ENCODE data around the gene TTC5.
"Not testable (repeated sequence)": the region's sequence is repeated elsewhere in the genome, so short reads cannot be mapped to it uniquely, and the experiment has no call there.

Gene TTC5, protein sequence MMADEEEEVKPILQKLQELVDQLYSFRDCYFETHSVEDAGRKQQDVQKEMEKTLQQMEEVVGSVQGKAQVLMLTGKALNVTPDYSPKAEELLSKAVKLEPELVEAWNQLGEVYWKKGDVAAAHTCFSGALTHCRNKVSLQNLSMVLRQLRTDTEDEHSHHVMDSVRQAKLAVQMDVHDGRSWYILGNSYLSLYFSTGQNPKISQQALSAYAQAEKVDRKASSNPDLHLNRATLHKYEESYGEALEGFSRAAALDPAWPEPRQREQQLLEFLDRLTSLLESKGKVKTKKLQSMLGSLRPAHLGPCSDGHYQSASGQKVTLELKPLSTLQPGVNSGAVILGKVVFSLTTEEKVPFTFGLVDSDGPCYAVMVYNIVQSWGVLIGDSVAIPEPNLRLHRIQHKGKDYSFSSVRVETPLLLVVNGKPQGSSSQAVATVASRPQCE

DNA sequence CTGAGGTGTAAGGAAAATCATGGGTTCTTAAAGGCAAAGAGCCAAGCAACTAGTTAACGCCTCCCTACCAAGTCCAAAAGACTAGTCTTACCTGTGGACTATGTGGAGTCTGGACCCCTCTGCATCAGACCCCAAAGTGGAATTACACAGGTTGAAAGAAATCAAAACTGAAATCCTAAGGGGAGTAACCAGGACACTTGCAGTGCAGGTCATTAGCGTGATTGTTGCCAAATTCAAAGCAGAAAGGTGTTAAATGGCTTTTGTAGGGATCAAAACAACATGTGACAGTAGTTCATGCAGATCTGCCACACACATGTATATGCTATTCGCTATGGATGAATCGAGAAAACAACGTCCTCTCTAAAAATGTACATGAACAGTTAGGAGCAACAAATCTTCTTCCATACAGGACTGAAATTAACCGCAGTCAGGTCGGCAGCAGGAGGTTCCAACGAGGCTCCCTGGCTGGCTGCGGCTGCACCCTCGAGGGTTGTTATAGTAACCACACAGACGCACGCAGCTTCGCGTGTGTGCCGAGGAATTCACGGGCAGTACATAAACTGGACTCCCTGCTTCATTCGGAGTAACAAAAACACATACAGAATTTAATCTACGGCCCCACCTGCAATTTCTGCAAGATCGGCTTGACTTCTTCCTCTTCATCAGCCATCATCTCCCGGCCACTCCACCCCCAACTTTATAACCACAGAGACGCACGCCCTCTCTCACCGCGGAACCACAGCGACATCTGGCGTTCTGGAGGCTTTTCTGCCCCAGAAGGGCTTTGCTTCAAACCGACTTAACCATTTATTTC lies at the start of gene TTC5:
Gene TTC5 (minus strand): TSS at position 687 of the 814 bp plus-strand sequence. CDS start 14 bp downstream, at position 673.
- peak; percentile 82 for DNase-seq

DNA sequence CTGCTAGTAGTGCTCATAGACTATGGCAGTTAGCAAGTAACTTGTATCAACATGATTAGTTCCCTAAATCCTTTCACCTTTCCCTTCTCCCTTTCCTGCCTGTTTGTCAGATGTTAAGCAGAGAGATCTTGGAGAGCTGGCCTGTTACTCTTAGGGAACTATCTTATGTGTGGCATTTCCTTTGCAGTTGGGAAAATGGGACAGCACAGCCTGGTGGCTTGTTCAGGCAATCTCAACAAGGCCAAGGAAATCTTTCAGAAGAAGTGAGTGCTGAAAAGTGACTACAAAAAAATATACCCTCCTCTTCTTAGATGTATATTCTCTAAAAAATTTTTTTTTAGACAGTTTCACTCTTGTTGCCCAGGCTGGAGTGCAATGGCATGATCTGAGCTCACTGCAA lies 45.1 kb upstream of the TTC5 start:
- no peak for DNase-seq

DNA sequence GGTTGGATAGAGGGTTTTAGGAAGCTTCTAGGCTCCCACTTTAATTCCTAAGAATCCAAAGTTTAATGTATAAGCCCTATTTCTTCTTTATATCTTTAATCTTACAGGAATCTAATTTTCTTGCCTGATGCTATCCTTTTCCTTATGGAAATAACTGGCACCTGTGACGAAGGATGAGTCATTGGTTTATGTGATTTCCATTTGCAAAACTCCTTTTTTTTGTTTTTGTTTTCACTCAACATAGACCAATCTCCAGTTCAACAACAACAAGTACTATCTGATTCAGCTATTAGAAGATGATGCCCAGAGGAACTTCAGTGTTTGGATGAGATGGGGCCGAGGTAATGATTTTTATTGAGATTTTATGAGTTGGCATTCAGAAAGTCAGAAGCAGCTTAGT lies 44.5 kb upstream of the TTC5 start:
- DNase-seq = no peak

DNA sequence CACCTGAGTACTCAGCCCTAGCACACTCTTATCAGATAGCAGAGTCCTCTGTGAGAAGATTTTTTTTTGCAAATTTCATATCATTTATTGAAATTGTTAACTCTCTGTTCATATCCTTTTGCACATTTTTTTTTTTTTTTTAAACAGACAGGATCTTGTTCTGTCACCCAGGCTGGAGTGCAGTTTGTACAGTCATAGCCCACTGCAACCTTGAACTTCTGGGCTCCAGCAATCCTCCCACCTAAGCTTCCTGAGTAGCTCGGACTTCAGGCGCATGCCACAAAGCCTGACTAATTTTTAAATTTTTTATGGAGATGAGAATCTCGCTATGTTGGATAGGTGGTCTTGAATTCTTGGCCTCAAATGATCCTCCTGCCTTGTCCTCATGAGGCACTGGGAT lies 42.0 kb upstream of the TTC5 start:
- no peak for DNase-seq

DNA sequence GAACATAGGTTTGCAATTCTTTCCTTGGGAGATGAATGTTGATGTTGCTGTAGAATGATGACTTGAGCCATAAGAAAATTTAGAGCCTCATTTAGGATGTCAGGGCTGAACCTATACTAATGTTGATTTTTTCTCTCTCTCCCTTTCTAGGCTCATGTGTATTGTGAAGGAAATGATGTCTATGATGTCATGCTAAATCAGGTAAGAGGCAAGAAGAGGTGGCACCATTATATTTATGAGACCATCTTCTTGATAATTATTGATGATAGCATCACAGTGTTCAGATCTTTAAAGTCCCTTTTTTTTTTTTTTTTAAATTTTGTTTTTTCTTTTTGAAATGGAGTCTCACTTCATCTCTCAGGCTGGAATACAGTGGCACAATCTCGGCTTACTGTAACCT lies 41.0 kb upstream of the TTC5 start:
- DNase-seq = no peak

DNA sequence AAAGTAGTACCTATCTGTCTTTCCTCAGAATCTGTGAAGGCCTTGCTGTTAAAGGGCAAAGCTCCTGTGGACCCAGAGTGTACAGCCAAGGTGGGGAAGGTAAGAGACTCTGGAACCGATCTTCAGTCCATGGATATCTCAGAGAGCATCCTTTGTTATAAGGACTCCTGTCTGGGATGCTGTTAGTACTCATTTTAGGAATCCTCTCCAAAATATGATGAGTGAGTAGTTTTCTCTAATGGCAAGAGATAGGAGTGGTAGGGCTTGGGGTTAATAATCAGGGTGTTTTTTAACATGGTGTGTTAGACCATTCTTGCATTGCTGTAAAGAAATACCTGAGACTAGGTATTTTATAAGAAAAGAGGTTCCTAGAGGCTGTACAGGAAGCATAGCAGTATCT lies 39.6 kb upstream of the TTC5 start:
- DNase-seq = no peak

DNA sequence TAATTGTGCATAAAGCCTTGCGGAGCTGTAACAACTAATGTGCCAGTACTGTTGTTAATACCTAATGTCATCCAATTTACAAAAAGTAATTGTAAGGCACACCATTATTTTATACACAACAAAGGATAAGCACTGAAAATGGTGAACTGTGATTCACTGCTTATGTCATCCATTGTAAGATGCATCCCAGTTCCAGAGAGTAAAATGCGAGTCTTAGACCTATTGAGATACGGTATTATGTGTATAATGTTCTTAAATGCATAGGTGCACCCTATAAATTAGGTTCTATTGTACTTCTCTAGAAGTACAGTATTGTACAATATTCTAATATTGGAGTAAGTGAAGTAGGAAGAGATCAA lies 38.1 kb upstream of the TTC5 start:
- DNase-seq = peak; percentile 65

DNA sequence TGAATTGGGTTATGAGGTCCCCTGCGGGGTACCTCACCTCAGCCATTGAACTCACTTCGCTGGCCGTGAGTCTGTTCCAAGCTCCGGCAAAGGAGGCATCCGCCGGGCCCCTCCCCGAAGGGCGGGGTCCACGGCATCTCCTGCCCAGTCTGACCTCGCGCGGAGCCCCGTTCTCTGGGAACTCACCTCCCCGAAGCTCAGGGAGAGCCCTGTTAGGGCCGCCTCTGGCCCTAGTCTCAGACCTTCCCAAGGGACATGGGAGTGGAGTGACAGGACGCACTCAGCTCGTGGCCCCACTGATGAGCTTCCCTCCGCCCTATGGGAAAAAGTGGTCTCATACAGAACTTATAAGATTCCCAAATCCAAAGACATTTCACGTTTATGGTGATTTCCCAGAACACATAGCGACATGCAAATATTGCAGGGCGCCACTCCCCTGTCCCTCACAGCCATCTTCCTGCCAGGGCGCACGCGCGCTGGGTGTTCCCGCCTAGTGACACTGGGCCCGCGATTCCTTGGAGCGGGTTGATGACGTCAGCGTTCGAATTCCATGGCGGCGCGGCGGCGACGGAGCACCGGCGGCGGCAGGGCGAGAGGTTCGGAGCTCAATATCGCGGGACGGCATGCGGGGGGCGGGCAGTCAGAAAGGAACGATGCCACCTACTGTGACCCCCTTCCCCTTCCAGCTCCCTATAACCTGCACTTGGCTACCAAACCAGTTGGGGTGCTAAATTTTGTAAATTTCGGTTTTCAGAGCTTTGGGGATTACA lies 37.5 kb upstream of the TTC5 start, which contains the start of gene PARP2:
Gene PARP2 (plus strand): TSS at position 544 of the 770 bp plus-strand sequence. CDS start 7 bp downstream, at position 551.
- peak; percentile 98 for DNase-seq

DNA sequence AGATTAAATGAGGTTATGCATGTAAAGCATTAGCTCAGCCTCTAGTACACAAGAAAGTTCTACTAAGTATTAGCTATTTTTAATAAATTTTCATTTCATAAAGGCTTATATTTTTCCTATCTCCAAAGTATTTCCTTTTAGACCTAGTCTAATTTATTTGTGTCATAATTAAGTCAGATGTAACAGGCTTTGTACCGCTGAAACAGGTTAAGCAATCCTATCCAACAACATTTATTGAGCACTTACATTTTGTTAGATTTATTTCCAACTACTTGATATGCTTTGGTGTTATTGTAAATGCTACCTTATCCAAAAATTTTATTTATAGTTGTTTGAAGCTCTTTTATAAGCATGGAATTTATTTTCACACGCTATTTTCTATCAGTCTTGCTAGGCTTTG lies 35.9 kb upstream of the TTC5 start:
- DNase-seq = no peak

DNA sequence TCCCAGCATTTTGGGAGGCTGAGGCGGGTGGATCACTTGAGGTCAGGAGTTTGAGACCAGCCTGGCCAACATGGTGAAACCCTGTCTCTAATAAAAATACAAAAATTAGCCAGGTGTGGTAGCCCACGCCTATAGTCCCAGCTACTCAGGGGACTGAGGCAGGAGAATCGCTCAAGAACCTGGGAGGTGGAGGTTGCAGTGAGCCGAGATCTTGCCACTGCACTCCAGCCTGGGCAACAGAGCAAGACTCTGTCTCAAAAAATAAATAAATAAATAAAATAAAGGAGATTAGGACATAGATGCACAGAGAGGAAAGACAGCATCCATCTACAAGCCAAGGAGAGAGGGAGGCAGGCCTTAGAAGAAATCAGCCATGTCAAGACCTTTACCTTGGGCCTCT lies 35.3 kb upstream of the TTC5 start:
- DNase-seq = not testable (repeated sequence)

DNA sequence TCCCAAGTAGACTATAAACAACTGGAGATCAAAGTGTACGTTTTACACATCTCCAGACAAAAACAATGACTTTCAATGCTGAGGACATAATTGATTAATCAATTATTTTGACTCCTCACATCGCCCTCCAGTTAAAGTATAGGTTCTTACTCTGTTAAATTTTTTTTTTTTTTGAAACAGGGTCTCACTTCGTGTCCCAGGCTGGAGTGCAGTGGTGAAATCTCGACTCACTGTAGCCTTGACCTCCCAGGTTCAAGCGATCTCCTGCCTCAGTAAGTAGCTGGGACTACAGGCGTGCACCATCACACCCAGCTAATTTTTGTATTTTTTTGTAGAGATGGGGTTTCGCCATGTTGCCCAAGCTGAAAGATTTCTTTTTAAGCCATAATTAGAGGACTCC lies 28.3 kb upstream of the TTC5 start:
- no peak for DNase-seq

DNA sequence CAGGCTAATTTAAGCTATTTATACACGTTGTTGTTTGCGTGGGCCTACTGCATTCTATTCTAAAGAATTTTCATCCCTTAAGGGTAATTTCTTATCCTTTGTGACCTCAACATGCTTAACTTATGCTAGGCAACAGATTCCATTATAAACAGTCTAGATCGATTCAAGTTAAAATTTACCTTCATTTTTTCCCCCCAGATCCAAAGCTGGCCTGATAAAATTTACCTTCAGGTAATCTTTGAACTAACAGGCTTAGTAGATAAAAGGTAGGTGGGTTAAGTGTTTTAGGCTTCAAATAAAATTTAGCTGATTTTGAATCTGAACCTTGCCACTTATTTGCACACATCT lies 27.7 kb upstream of the TTC5 start:
- DNase-seq = no peak

DNA sequence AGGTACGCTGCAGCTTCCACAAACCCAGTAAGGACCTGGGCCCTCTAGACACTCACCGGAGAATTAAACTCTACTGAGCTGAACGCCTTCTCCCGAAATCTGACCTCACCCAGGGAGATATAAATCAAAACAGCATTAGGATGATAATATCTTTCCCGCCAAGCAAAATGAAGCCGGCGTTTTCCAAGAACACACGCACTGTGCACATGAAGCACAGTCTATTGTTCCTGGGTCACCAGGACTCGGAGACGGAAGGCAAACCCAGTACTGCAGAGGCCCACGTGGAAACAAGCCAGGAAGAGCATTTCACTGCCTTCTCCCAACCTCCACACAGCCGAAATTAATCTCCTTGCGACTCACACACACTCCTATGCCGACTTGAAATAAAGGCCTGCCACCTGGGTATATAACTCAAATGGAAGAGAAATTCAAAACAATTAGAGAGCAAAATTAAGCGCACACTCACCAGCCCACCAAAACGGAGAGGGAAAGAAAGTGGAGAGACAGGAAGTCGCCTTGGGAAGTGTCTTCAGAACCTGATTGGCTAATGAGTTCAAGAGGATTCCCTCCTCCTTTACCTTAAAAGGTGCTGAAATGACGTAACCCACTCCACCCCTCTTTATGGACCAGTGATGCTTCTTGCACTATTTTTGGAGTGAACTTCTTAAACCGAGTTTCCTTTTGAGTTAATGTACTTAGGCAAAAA lies 27.2 kb upstream of the TTC5 start, which contains the start of gene CCNB1IP1:
Gene CCNB1IP1 (minus strand): TSS at position 492 of the 706 bp plus-strand sequence. CDS start 16,756 bp downstream, outside the sequence.
- peak; percentile 90 for DNase-seq

DNA sequence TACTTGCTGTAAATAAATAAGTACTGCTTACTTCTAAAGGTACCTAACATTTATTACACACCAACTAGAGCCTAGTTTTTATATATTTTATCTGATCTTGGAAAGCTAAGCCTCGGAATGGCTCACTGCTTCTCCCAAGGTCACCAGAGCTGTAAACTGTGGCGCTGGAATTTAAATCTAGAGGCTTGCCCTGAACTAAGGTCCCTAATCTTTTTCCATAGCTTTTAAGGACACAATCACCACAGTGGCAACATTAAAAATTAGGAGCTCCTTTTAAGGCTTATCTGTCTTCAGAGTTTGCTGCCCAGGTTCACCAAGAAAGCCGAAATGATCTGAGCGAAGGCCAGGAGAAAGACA lies 26.7 kb upstream of the TTC5 start:
- no peak for DNase-seq

DNA sequence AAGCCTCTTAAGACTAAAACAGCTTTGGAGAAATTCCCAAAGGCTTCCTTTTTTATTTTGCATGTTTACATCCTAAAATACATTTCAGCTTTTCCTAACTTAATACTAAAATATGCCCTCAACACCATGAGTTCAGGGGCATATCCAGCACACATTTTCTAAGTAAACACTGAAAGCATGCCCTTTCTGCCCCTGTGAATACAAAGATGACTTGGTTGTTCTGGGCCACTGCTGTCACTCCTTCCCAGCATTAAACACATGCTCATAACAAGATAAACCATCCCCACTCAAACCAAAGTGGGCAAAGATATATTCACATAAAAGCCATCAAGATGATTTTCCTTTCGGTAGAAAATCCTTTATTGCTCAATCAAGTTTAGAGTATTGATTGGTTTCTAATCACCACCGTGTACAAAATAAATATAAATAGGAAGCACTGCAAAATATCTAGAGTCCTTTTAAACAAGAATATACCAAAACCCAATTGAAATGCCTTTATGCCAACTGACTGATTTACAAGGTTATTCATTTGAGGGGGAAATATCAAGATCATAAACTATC lies 25.4 kb upstream of the TTC5 start:
- DNase-seq = no peak

DNA sequence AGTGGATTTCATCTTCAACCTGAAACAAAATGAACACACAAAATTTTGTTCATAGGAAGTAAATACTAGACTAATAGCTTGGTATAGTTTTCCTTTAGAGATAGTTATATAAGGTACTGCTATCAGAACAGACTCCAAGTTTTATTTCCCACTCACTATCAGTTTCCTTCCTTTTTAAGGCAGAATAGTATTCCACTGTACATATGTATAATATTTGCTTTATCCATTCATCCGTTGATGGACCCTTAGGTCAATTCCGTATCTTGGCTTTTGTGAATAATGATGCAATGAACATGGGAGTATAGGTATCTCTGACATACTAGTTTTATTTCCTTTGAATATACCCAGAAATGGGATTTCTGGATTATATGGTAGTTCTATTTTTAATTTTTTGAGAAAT lies 23.6 kb upstream of the TTC5 start:
- DNase-seq = no peak

DNA sequence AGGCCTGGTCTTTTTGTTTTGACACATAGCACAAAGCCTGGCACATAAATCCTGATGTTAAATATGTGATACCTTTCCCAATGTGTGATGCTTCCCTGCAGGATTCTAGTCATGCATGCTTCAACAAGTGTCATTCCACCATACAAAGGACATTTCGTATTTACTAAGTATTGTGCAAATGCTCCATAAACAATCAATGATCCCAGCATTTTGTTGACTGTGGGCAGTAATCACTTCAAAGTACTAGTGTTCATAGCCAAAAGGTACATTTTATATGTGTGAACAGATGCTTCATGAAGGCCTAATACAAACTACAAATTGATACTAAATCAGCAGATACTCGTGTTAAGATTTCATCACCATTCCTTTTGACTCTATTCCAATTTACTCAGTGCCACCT lies 23.0 kb upstream of the TTC5 start:
- DNase-seq = no peak

DNA sequence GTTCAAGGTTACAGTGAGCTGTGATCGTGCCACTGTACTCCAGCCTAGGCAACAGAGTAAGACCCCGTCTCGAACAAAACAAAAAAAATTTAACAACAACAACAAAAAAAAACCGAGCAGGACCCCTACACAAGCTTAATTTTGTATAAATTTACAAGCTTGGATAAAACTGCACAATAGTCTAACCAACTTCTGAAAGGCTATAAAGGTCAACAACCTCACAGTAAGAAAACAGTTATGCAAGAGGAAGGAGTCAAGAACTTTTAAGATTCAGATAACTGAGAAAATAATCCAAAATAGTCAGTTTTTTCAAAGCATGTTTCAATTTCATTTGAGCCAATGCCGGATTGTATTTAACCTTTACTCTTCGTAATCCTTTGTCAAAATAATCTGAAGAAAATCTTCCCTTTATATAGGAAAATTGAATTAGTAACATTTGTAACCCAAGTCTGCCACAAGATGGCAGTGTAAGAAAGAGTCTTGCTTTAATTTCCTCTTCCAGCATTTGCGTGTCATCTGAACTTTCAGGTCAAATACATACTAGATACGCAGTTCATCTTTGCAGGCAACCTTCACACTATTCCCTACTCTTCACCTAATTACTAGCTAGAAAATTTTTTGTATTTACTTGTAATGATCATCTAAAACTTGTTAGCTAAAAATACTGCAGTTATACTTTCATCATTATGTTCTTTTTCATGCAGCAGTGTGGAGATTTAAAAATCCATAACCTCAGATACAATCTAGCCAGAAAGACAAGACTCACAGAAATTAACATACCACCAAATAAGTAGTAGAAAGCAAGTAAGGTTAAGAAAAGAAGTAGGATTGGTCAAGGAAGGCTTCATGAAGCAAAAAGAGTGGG lies 21.5 kb upstream of the TTC5 start:
- DNase-seq = peak; percentile 55

DNA sequence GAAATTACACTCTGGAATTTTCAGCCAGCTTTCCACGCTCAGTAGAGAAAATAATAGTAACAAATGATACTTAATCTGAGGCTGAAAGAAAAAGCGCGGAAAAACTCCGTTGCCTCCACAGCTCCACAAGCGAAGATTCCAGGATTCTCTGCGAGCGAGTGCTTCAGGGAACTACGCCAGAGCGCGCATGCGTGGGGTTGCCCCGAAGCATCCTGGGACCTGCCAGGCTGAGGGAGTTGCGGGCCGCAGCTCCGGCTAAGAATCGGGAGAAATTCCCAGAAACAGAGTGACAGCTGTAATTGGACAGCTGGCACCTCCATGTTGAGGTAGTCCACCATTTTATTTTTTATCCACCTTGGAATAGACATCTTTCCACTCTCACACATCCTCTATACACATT lies 12.0 kb upstream of the TTC5 start:
- DNase-seq = no peak

DNA sequence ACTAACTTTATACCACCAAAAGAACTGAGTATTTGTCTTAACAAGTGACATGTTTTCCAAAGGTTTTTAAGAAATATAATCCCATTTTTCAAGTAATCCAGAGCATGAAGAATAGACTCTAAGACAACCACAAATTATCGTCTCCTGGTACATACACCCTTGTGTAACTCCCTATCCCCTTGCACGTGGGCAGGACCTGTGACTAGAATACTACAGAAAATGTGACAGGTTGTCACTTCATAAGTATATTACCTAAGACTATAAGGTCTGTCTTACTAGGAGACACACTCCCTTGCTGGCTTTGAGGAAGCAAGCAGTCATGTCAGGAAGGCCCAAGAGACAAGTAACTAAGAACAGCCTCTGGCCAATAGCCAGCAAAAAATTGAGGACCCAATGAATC lies 8.3 kb upstream of the TTC5 start:
- no peak for DNase-seq

DNA sequence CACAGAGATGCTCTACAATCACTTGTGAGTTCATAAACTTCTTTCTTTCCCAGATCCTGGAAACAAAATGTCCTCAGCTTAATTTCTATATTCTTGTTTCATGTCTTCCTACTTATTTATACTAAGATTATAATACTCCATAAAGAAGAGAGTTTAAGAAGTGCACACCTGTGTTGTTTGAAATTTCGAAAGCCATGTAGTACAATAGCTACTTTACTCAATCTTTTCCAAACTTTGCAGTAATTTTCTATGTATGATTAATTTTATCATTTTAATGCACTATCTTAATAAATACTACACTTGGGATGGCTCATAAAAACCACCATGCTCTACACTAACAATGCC lies 300 bp upstream of the TTC5 start:
- no peak for DNase-seq

All from NCI-H2227 treated with DMSO at 0.1 percent for 48 hours (cell line).